Caco-2 (cell line): Measurements from ENCODE around the gene CDK5RAP3. TPM values are rescaled to one million over a fixed set of nuclear protein-coding genes. Genes with fewer than 3 reads are reported as not detected.

ENCODE experiments used
- BruUV-seq: library from RNA; stranded (reverse); fragments of 400-500 nt; replicated peaks from 2 replicates; lab custom pipeline; 2021; lab: Mats Ljungman, UMichigan
- CTCF ChIA-PET: fragments of 300-600 bp; sonication (Branson Sonifier 250); formaldehyde crosslinking; loops from one replicate; lab custom pipeline; 2022; ENCODE audit warnings: antibody characterized with exemption; lab: Charles Lee
- POLR2A ChIA-PET: fragments of 300-600 bp; sonication (Branson Sonifier 250); formaldehyde crosslinking; loops from one replicate; lab custom pipeline; 2022; ENCODE audit warnings: antibody characterized with exemption; lab: Charles Lee
- DNase-seq, 2 experiments: peaks; one replicate each; pipeline versions ENCODE4 v3.0.0 to v3.0.0-alpha.2; 2020 to 2022
- H3K27me3 ChIP-seq: replicated peaks from 2 replicates; pipeline ENCODE4 v1.6.0; 2011; ENCODE audit warnings: low read length; ENCODE audit not compliant: control insufficient read depth, insufficient read depth
- H3K36me3 ChIP-seq: 2 replicates; pipeline ENCODE4 v1.5.1; 2011; ENCODE audit warnings: low read length; ENCODE audit not compliant: control insufficient read depth, insufficient read depth
- H3K4me1 ChIP-seq: fragments of 250-450 bp; sonication (Bioruptor Pico); 2 replicates; pipeline ENCODE4 v1.5.1; 2020; ENCODE audit warnings: mild to moderate bottlenecking
- H3K4me3 ChIP-seq: 2 replicates; pipeline ENCODE4 v1.5.1; 2011; ENCODE audit warnings: low read depth, mild to moderate bottlenecking, control low read depth, low read length
- H3K9me3 ChIP-seq: fragments of 250-450 bp; sonication (Bioruptor Pico); 2 replicates; pipeline ENCODE4 v1.5.1; 2020; ENCODE audit warnings: mild to moderate bottlenecking, moderate library complexity
- H3K27ac Mint-ChIP-seq: one replicate; pipeline ENCODE4 v1.8.0; 2022; ENCODE audit warnings: mixed read lengths; ENCODE audit not compliant: unreplicated experiment
- H3K27me3 Mint-ChIP-seq: one replicate; pipeline ENCODE4 v1.8.0; 2022; ENCODE audit warnings: mixed read lengths; ENCODE audit not compliant: insufficient read depth, unreplicated experiment
- H3K36me3 Mint-ChIP-seq: one replicate; pipeline ENCODE4 v1.8.0; 2022; ENCODE audit warnings: mild to moderate bottlenecking, mixed read lengths; ENCODE audit not compliant: insufficient read depth, unreplicated experiment
- H3K4me1 Mint-ChIP-seq: one replicate; pipeline ENCODE4 v1.8.0; 2022; ENCODE audit warnings: low read depth, mixed read lengths; ENCODE audit not compliant: unreplicated experiment
- H3K4me3 Mint-ChIP-seq: one replicate; pipeline ENCODE4 v1.8.0; 2022; ENCODE audit warnings: mild to moderate bottlenecking, moderate library complexity, mixed read lengths; ENCODE audit not compliant: unreplicated experiment
- H3K9me3 Mint-ChIP-seq: one replicate; pipeline ENCODE4 v1.8.0; 2022; ENCODE audit warnings: mixed read lengths; ENCODE audit not compliant: unreplicated experiment
- CTCF ChIP-seq, 2 experiments: fragments of 200-600 bp in 1 of 2; IDR thresholded peaks; 1 replicate in 1 of 2; 2 replicates in 1 of 2; pipeline versions ENCODE4 v1.5.1 to v1.8.0; 2011 to 2022; ENCODE audit warnings: antibody characterized with exemption in 1 of 2, control low read depth in 1 of 2, inconsistent platforms in 1 of 2, low read depth in 1 of 2, low read length in 1 of 2, mild to moderate bottlenecking in 1 of 2, moderate library complexity in 1 of 2; ENCODE audit not compliant: insufficient read depth in 1 of 2, severe bottlenecking in 1 of 2, unreplicated experiment in 1 of 2
- intact Hi-C: fragments of 100-400 bp; cut with micrococcal nuclease; formaldehyde crosslinking; loops from one replicate; pipeline ENCODE4 v1.10.0; 2022; ENCODE audit not compliant: unreplicated experiment
- total RNA-seq: library from RNA; stranded (reverse); gene quantifications from 2 replicates; pipeline ENCODE4 v1.2.3, GENCODE V29; 2022

The CDK5RAP3 gene
- total RNA-seq, 1 experiment from 2014 or later: 425 TPM

DNA sequence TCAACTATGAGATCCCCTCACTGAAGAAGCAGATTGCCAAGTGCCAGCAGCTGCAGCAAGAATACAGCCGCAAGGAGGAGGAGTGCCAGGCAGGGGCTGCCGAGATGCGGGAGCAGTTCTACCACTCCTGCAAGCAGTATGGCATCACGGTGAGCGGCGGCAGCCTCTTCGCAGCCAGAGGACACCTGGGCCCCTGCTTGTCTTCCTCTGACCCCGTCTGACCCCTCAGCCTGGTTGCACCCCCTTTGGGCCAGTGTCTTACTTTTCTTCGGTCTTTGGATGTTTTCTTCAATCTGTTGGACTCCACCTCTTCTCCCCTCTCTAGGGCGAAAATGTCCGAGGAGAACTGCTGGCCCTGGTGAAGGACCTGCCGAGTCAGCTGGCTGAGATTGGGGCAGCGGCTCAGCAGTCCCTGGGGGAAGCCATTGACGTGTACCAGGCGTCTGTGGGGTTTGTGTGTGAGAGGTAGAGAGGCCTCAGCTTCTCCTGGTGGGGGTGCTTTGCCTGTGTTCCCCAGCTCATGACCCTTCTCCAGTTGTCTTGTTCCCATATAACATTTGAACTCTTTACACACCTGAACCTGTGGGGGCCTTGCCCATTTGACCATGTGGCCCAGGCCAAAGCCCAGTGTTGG is 4.4 kb downstream of the CDK5RAP3 start:
- Histone ChIP-seq H3K4me1 (peaks cover 2% of the 10 kb centered on the region), H3K27me3 (no peaks in the 10 kb centered on the region), H3K36me3 (peaks cover 21% of the 10 kb centered on the region), H3K9me3 (no peaks in the 10 kb centered on the region), H3K4me3 (no peak overlapping the region)
- Mint-ChIP-seq H3K4me3 (no peak overlapping the region), H3K36me3 (peaks cover 53% of the 10 kb centered on the region), H3K27ac (no peak overlapping the region), H3K27me3 (no peaks in the 10 kb centered on the region), H3K9me3 (no peaks in the 10 kb centered on the region), H3K4me1 (peaks cover 4% of the 10 kb centered on the region)
- intact Hi-C loops: loop anchor here (1.0 kb wide), 1 partner anchor 36 kb away; no protein-coding TSS in a partner anchor
- DNase-seq: peak in 1 of 2 experiments; percentile 50
- CTCF ChIA-PET: interaction anchor here (1.1 to 1.8 kb wide), 5 partner anchors 10 to 41 kb away, joined by 3 to 8 read pairs (median 5); partner anchors contain the start of gene PNPO
- peak; percentile 29 to 37 for TF ChIP-seq CTCF (IDR thresholded peaks at IDR 0.05; ENCODE audit: insufficient read depth in 1 of 2, low read depth in 1 of 2, low read length in 1 of 2, severe bottlenecking in 1 of 2, unreplicated experiment in 1 of 2)
- BruUV-seq: no TSS peak
- POLR2A ChIA-PET: no interaction called here

- peaks cover 53% of the 10 kb centered on the region for H3K36me3 Mint-ChIP-seq
- Histone ChIP-seq H3K36me3 (peaks cover 23% of the 10 kb centered on the region), H3K9me3 (no peaks in the 10 kb centered on the region), H3K27me3 (no peaks in the 10 kb centered on the region), H3K4me3 (no peak overlapping the region), H3K4me1 (no peaks in the 10 kb centered on the region)
- intact Hi-C loops: loop anchor here (1.0 kb wide), 1 partner anchor 35 kb away; no protein-coding TSS in a partner anchor
- BruUV-seq: no TSS peak
- peak in 1 of 2 experiments; percentile 42 for DNase-seq
- TF ChIP-seq CTCF (IDR thresholded peaks at IDR 0.05; ENCODE audit: insufficient read depth in 1 of 2, low read depth in 1 of 2, low read length in 1 of 2, severe bottlenecking in 1 of 2, unreplicated experiment in 1 of 2): no peak
- H3K4me1 Mint-ChIP-seq: no peaks in the 10 kb centered on the region
- CTCF ChIA-PET: interaction anchor here (0.7 to 1.8 kb wide), 9 partner anchors 9 to 93 kb away, joined by 3 to 11 read pairs (median 5); partner anchors contain the start of gene PNPO
- no peak overlapping the region for H3K27ac Mint-ChIP-seq
- POLR2A ChIA-PET: no interaction called here
- no peak overlapping the region for H3K4me3 Mint-ChIP-seq
- no peaks in the 10 kb centered on the region for H3K27me3 Mint-ChIP-seq
- H3K9me3 Mint-ChIP-seq: no peaks in the 10 kb centered on the region
These were observed 4.9 kb downstream of the CDK5RAP3 start for GRCh38 chr17:47975823-47976205.

DNA sequence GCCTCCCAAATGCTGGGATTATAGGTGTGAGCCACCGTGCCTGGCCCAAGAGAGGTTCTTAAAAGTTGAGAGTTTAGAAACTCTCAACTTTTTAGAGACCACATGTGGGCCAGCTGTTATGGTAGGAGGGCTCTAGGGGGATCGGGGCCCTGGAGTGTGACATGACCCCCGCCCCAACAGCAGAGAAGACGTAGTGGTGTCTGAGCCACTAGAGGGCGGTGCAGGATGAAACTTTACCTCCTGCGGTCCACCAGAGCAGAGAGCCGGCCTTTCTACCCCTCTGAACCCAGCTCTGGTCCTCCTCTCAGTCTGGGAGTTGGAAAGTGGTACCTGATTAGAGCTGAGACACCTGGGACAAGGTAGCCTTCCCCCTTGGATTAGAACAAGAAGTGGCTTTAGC is 7.4 kb downstream of the CDK5RAP3 start:
- Histone ChIP-seq H3K36me3 (peaks cover 32% of the 10 kb centered on the region), H3K27me3 (no peaks in the 10 kb centered on the region), H3K9me3 (no peaks in the 10 kb centered on the region), H3K4me3 (no peak overlapping the region), H3K4me1 (no peaks in the 10 kb centered on the region)
- DNase-seq: peak; percentile 80 to 85
- Mint-ChIP-seq H3K4me3 (no peak overlapping the region), H3K9me3 (no peaks in the 10 kb centered on the region), H3K27me3 (no peaks in the 10 kb centered on the region), H3K4me1 (no peaks in the 10 kb centered on the region), H3K27ac (no peak overlapping the region), H3K36me3 (peaks cover 56% of the 10 kb centered on the region)
- intact Hi-C loops: loop anchor here (1.0 kb wide), 1 partner anchor 40 kb away; no protein-coding TSS in a partner anchor
- no TSS peak for BruUV-seq
- ChIA-PET POLR2A (interaction anchor here (0.9 to 1.0 kb wide), 2 partner anchors 37 to 40 kb away, joined by 3 to 4 read pairs; partner anchors contain the start of gene PNPO), CTCF (interaction anchor here (0.5 to 2.1 kb wide), 21 partner anchors 15 to 157 kb away, joined by 3 to 24 read pairs (median 4); partner anchors contain the start of genes OSBPL7, PNPO, PRR15L and SNX11)
- peak; percentile 97 to 98 for TF ChIP-seq CTCF (IDR thresholded peaks at IDR 0.05; ENCODE audit: insufficient read depth in 1 of 2, low read depth in 1 of 2, low read length in 1 of 2, severe bottlenecking in 1 of 2, unreplicated experiment in 1 of 2)
